K562 (cell line): Measurements from ENCODE around the gene HES5. TPM values are rescaled to one million over a fixed set of nuclear protein-coding genes. Genes with fewer than 3 reads are reported as not detected.

Source experiments
- BRD4 ChIP-seq: fragments of 200-600 bp; sonication (generic); IDR thresholded peaks from 2 replicates; pipeline ENCODE4 v1.6.1; 2017; ENCODE audit warnings: inconsistent platforms
- DMBX1 ChIP-seq: fragments of 250-450 bp; sonication (Bioruptor Pico); IDR thresholded peaks from 2 replicates; pipeline ENCODE4 v1.8.0; 2022; ENCODE audit warnings: inconsistent platforms, mild to moderate bottlenecking, moderate library complexity, borderline replicate concordance
- ETV1 ChIP-seq: fragments of 450-650 bp; conservative IDR thresholded peaks from 2 replicates; pipeline ENCODE4 v1.6.1; 2016; ENCODE audit warnings: missing genetic modification characterization, control low read depth, low read depth, missing compliant biosample characterization
- POLR2AphosphoS5 ChIP-seq: IDR thresholded peaks from 2 replicates; pipeline ENCODE4 v1.6.1; 2011; ENCODE audit warnings: mild to moderate bottlenecking, low read depth, low read length, moderate library complexity; ENCODE audit not compliant: control insufficient read depth, insufficient read depth
- POLR2H ChIP-seq: IDR thresholded peaks from 2 replicates; pipeline ENCODE4 v1.6.1; 2016; ENCODE audit warnings: missing genetic modification characterization, low read depth, mild to moderate bottlenecking, control low read depth, missing compliant biosample characterization, moderate library complexity
- PPARD ChIP-seq: fragments of 250-450 bp; sonication (Bioruptor Pico); IDR thresholded peaks from 2 replicates; pipeline ENCODE4 v1.8.0; 2022; ENCODE audit warnings: inconsistent platforms, mild to moderate bottlenecking, moderate library complexity
- ZNF146 ChIP-seq: IDR thresholded peaks from one replicate; pipeline ENCODE4 v1.6.1; 2018; ENCODE audit warnings: missing compliant biosample characterization; ENCODE audit not compliant: unreplicated experiment
- ZNF282 ChIP-seq: sonication (generic); formaldehyde crosslinking; IDR thresholded peaks from 2 replicates; pipeline ENCODE4 v1.8.1; 2023; ENCODE audit warnings: missing genetic modification reagents
- polyA plus RNA-seq, 8 experiments: library from polyadenylated mRNA; depleted of rRNA in 4 of 8; stranded (reverse) in 5 of 8; unstranded in 3 of 8; fragments of >200 nt; fragmentation: Nextera tagmentation in 2 of 8; fragmentation: Illumina TruSeq in 1 of 8; extraction: Ambion mirVana in 2 of 8; extraction: Trizol in 1 of 8; gene quantifications; 2 replicates each; pipeline versions ENCODE4 v1.2.1 to v1.2.3, GENCODE V29; 2011 to 2014; ENCODE audit warnings: inconsistent platforms in 1 of 8, missing spikeins in 1 of 8
- total RNA-seq, 7 experiments: library from RNA; depleted of rRNA in 6 of 7; stranded (reverse); fragments of >200 nt in 6 of 7; fragmentation: Illumina TruSeq in 2 of 7; extraction: Trizol in 2 of 7; gene quantifications; 2 replicates each; pipeline versions ENCODE4 v1.2.1 to v1.2.3, GENCODE V29; 2011 to 2021; ENCODE audit warnings: low replicate concordance in 1 of 7
- TF ChIP-seq, protein P1 (sequence below), 3 experiments: fragments of 200-800 bp in 1 of 3; fragments of 250-450 bp in 1 of 3; fragments of 450-650 bp in 1 of 3; sonication (Bioruptor Pico) in 1 of 3; sonication (Bioruptor generic) in 1 of 3; formaldehyde crosslinking in 1 of 3; IDR thresholded peaks; 2 replicates each; pipeline versions ENCODE4 v1.6.1 to v1.8.0; 2016 to 2022; ENCODE audit warnings: mild to moderate bottlenecking in 2 of 3, missing genetic modification characterization in 2 of 3, missing compliant biosample characterization in 1 of 3, moderate library complexity in 1 of 3
- TF ChIP-seq, protein P2 (sequence below): sonication (generic); formaldehyde crosslinking; IDR thresholded peaks from 2 replicates; pipeline ENCODE4 v1.8.1; 2023; ENCODE audit warnings: mild to moderate bottlenecking, missing genetic modification reagents
- TF ChIP-seq, protein P3 (sequence below): sonication (generic); formaldehyde crosslinking; IDR thresholded peaks from 2 replicates; pipeline ENCODE4 v1.8.0; 2022; ENCODE audit warnings: mild to moderate bottlenecking, low read depth, missing genetic modification reagents
- TF ChIP-seq, protein P4 (sequence below): IDR thresholded peaks from 3 replicates; pipeline ENCODE4 v1.6.1; 2011; ENCODE audit warnings: borderline replicate concordance, mild to moderate bottlenecking, moderate library complexity; ENCODE audit not compliant: insufficient read length; ENCODE audit errors: extremely low read depth
- TF ChIP-seq, protein P5 (sequence below): fragments of 450-650 bp; IDR thresholded peaks from 2 replicates; pipeline ENCODE4 v1.6.1; 2016; ENCODE audit warnings: borderline replicate concordance

HES5 gene
- total and polyA plus RNA-seq, 9 of the 15 experiments (the other 6 are each of a cell fraction or from before 2014, with no cell fraction given) = not detected

DNA sequence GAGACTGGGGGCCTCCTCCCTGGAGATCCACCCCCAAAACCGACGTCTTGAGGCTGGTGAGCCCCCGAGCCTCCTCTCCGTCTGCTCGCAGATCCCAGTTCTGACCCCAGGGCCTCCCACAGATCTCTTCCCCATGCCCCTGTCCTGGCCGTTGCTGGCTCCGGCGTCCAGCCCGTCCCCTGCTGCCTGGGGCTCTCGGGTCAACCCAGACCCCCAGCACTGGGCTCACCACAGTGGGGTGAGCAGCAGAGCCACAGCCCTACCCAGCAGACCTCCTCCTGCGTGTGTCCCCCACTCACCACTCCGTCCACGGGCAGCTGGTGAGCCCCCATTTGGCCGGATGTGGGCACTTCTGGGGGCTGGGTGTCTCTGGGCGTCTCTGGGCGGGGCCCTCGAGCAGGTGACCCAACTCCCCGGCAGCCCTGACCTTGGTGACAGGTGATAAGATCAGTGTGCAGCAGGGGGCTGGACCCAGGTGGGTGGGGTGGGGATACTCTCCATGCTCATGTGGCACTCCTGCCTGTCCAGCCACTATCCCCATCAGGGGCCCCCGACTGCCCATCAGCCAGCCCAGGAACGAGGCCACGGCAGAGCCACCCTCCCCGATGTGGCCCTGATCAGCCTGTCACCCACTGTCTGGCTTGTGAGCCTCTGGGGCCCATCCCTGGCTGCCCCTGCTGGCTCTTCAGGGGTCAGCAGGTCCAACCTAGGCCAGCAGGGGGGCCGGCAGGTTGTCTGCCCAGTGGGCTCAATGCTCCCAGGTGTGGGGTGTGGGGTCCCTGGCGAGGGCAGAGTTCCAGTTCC lies 26.8 kb upstream of the HES5 start (continued):
- TF ChIP-seq, protein P1, sequence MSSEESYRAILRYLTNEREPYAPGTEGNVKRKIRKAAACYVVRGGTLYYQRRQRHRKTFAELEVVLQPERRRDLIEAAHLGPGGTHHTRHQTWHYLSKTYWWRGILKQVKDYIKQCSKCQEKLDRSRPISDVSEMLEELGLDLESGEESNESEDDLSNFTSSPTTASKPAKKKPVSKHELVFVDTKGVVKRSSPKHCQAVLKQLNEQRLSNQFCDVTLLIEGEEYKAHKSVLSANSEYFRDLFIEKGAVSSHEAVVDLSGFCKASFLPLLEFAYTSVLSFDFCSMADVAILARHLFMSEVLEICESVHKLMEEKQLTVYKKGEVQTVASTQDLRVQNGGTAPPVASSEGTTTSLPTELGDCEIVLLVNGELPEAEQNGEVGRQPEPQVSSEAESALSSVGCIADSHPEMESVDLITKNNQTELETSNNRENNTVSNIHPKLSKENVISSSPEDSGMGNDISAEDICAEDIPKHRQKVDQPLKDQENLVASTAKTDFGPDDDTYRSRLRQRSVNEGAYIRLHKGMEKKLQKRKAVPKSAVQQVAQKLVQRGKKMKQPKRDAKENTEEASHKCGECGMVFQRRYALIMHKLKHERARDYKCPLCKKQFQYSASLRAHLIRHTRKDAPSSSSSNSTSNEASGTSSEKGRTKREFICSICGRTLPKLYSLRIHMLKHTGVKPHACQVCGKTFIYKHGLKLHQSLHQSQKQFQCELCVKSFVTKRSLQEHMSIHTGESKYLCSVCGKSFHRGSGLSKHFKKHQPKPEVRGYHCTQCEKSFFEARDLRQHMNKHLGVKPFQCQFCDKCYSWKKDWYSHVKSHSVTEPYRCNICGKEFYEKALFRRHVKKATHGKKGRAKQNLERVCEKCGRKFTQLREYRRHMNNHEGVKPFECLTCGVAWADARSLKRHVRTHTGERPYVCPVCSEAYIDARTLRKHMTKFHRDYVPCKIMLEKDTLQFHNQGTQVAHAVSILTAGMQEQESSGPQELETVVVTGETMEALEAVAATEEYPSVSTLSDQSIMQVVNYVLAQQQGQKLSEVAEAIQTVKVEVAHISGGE (CRISPR knock-in tag; IDR thresholded peaks at IDR 0.05) = peak in 1 of 3 experiments; percentile 65; a peak in 2 of 6 replicates
- no peak for TF ChIP-seq POLR2H (tag)
- TF ChIP-seq, protein P2, sequence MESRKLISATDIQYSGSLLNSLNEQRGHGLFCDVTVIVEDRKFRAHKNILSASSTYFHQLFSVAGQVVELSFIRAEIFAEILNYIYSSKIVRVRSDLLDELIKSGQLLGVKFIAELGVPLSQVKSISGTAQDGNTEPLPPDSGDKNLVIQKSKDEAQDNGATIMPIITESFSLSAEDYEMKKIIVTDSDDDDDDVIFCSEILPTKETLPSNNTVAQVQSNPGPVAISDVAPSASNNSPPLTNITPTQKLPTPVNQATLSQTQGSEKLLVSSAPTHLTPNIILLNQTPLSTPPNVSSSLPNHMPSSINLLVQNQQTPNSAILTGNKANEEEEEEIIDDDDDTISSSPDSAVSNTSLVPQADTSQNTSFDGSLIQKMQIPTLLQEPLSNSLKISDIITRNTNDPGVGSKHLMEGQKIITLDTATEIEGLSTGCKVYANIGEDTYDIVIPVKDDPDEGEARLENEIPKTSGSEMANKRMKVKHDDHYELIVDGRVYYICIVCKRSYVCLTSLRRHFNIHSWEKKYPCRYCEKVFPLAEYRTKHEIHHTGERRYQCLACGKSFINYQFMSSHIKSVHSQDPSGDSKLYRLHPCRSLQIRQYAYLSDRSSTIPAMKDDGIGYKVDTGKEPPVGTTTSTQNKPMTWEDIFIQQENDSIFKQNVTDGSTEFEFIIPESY (CRISPR knock-in tag) = no peak
- TF ChIP-seq ZNF146 (CRISPR knock-in tag) = no peak
- no peak for TF ChIP-seq PPARD
- peak; percentile 63 for TF ChIP-seq ETV1
- TF ChIP-seq, protein P3, sequence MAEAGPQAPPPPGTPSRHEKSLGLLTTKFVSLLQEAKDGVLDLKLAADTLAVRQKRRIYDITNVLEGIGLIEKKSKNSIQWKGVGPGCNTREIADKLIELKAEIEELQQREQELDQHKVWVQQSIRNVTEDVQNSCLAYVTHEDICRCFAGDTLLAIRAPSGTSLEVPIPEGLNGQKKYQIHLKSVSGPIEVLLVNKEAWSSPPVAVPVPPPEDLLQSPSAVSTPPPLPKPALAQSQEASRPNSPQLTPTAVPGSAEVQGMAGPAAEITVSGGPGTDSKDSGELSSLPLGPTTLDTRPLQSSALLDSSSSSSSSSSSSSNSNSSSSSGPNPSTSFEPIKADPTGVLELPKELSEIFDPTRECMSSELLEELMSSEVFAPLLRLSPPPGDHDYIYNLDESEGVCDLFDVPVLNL (CRISPR knock-in tag) = no peak
- TF ChIP-seq, protein P4, sequence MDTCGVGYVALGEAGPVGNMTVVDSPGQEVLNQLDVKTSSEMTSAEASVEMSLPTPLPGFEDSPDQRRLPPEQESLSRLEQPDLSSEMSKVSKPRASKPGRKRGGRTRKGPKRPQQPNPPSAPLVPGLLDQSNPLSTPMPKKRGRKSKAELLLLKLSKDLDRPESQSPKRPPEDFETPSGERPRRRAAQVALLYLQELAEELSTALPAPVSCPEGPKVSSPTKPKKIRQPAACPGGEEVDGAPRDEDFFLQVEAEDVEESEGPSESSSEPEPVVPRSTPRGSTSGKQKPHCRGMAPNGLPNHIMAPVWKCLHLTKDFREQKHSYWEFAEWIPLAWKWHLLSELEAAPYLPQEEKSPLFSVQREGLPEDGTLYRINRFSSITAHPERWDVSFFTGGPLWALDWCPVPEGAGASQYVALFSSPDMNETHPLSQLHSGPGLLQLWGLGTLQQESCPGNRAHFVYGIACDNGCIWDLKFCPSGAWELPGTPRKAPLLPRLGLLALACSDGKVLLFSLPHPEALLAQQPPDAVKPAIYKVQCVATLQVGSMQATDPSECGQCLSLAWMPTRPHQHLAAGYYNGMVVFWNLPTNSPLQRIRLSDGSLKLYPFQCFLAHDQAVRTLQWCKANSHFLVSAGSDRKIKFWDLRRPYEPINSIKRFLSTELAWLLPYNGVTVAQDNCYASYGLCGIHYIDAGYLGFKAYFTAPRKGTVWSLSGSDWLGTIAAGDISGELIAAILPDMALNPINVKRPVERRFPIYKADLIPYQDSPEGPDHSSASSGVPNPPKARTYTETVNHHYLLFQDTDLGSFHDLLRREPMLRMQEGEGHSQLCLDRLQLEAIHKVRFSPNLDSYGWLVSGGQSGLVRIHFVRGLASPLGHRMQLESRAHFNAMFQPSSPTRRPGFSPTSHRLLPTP = no peak
- TF ChIP-seq, protein P5, sequence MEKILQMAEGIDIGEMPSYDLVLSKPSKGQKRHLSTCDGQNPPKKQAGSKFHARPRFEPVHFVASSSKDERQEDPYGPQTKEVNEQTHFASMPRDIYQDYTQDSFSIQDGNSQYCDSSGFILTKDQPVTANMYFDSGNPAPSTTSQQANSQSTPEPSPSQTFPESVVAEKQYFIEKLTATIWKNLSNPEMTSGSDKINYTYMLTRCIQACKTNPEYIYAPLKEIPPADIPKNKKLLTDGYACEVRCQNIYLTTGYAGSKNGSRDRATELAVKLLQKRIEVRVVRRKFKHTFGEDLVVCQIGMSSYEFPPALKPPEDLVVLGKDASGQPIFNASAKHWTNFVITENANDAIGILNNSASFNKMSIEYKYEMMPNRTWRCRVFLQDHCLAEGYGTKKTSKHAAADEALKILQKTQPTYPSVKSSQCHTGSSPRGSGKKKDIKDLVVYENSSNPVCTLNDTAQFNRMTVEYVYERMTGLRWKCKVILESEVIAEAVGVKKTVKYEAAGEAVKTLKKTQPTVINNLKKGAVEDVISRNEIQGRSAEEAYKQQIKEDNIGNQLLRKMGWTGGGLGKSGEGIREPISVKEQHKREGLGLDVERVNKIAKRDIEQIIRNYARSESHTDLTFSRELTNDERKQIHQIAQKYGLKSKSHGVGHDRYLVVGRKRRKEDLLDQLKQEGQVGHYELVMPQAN = no peak
- no peak for TF ChIP-seq DMBX1 (CRISPR knock-in tag)
- TF ChIP-seq BRD4 = no peak
- TF ChIP-seq POLR2AphosphoS5 = no peak
- no peak for TF ChIP-seq ZNF282 (CRISPR knock-in tag)
